Middle frontal gyrus (tissue), 1 donor: ENCODE measurements around the gene TIMM22.
"Not testable (repeated sequence)": the region's sequence is repeated elsewhere in the genome, so short reads cannot be mapped to it uniquely, and the experiment has no call there.

ENCODE experiments used
- DNase-seq: peaks from one replicate; pipeline ENCODE4 v3.0.0-alpha.2; 2015; ENCODE audit warnings: low spot score; ENCODE audit errors: extremely low spot score

Gene TIMM22

GRCh38 chr17:1038459-1039122 lies 41.7 kb downstream of the TIMM22 start:
- DNase-seq: no peak

GRCh38 chr17:1039123-1039507 lies 42.2 kb downstream of the TIMM22 start:
- DNase-seq: no peak

- no peak for DNase-seq
Observed at GRCh38 chr17:1039511-1040215, 42.7 kb downstream of the TIMM22 start.

- DNase-seq: no peak
Observed at GRCh38 chr17:1040216-1040600, 43.3 kb downstream of the TIMM22 start.

GRCh38 chr17:1041746-1042145 lies 44.8 kb downstream of the TIMM22 start:
- no peak for DNase-seq

GRCh38 chr17:1042486-1042885 lies 45.6 kb downstream of the TIMM22 start:
- DNase-seq: no peak

GRCh38 chr17:1043601-1044251 lies 46.8 kb downstream of the TIMM22 start:
- no peak for DNase-seq

GRCh38 chr17:1044387-1045009 lies 47.6 kb downstream of the TIMM22 start:
- DNase-seq: not testable (repeated sequence)

- no peak for DNase-seq
Observed at GRCh38 chr17:1045456-1045855, 48.5 kb downstream of the TIMM22 start.

GRCh38 chr17:1047177-1047878 lies 50.4 kb downstream of the TIMM22 start:
- no peak for DNase-seq

- DNase-seq: no peak
Observed at GRCh38 chr17:1047879-1048470, 51.0 kb downstream of the TIMM22 start.

GRCh38 chr17:1048516-1049115 lies 51.7 kb downstream of the TIMM22 start:
- not testable (repeated sequence) for DNase-seq

- DNase-seq: no peak
Observed at GRCh38 chr17:1049446-1050225, 52.7 kb downstream of the TIMM22 start.

- no peak for DNase-seq
Observed at GRCh38 chr17:1050246-1050995, 53.5 kb downstream of the TIMM22 start.

- DNase-seq: no peak
Observed at GRCh38 chr17:1050996-1051925, 54.3 kb downstream of the TIMM22 start.
